Islet of Langerhans (tissue), 1 donor: ENCODE results near the gene TRNT1.
A peak's percentile ranks its signal among the peaks of the same experiment; 100 is the strongest.

Experiments used
- FAIRE-seq: peaks from one replicate; lab custom pipeline; 2011; peaks lifted over from hg19 to GRCh38; lab: Jason Lieb, UNC

The TRNT1 gene

DNA sequence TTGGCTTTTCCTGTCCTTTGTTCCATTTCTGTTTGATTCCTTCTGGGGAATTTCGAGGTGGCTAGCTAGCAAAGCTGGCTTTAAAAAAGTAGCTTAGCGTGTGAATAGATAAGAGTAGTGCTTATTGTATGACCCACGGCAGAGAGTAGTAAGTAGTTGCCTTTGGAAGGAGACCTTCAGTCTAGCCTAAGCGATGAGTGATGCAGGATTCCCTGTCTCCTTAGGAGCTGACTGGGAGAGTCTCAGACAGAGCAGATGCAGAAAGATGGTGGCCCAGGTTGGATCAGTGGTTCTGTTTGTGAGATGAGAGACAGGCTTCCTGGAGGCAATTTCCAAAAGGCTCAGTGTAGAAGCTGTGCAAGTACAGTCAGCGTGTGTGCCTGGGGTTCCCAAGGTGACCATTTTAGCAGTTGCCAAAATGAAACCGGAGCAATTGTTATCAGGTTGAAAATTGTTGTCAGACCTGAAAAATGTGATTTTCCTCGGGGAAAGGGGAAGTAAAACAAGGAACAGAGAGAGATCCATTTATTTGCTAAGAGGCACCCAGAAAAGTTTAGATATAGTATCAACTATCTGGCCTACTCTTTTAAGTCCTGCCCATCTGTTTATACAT is 15.9 kb upstream of the TRNT1 start:
- FAIRE-seq: no peak

DNA sequence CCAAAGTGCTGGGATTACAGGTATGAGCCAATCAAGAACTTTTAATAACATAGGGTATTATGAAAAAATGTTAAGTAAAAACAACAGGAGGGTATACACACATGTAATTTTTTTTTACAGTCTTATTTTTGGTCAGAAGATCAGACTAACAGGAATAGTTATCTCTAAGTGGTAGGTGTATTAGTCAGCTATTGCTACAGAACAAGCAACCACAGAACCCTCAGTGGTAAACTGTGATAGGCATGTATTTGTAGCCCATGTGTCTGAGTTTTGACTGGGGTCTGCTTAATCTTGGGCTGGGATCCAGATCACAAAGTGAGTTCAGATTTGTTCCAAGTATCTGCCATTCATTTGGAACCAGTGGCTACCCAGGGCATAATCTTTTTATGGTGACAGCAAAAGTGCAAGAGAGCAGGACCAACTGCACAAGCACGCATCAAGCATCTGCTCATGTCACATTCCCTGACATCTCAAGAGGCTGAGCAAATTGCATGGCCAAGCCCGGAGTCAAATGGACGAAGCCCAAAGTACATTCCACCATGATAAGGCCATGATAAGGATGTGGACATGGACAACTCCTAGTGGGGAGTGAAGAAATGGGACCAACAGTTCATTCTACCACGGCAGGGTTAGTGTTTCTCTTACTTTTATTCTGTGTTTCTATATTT is 13.6 kb upstream of the TRNT1 start:
- FAIRE-seq: no peak

DNA sequence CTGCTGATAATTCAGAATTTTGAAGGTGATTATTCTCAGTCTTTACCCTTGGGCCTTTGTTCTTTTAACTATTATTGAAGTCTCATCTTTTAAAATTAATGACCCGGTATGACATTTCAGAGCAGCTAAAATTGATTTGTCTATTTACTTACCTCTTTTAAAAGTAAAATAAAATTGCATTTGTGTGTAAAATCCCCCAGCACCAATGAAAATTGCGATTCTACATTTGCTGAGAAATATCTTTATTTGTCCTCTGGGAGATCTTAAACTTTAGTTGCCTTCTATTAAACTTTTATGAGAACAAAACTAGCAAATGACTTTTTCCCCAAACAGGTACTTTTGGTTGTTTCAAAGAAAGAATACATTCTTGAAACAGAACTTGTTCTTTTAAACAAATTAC is 9.1 kb upstream of the TRNT1 start:
- no peak for FAIRE-seq

DNA sequence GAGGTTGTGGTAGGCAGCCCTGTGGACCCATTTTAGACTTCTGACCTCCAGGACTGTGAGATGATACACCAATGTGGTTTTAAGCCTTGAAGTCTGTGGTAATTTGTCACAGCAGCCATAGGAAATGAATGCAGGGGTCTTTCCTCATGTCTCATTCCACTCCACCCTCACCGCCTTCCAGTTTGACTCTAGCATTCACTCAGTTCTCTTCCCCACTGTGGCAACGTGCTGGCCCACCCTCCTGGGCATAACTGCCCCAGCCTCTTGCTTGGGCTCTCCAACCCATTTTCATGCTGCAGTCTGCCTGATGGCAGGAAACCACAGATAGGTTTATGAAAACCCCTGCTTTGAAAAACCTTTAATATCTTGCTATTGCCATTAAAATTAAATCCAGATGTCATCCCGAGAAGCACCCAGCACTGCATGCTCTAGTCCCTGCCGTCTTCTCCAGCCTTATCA is 7.3 kb upstream of the TRNT1 start:
- no peak for FAIRE-seq

DNA sequence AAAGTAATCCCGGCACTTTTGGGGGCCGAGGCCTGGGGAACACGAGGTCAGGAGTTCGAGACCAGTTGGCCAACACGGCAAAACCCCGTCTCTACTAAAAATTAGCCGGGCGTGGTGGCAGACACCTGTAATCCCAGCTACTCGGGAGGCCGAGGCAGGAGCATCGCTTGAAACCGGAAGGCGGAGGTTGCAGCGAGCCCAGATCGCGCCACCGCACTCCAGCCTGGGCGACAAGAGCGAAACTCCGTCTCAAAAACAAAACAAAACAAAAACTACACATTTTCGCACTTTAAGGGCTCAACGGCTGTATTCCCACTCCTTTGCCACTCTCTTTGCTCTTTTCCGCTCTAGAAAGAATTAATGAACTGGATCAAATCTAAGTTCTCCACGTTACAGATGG is 763 bp upstream of the TRNT1 start:
- no peak for FAIRE-seq

DNA sequence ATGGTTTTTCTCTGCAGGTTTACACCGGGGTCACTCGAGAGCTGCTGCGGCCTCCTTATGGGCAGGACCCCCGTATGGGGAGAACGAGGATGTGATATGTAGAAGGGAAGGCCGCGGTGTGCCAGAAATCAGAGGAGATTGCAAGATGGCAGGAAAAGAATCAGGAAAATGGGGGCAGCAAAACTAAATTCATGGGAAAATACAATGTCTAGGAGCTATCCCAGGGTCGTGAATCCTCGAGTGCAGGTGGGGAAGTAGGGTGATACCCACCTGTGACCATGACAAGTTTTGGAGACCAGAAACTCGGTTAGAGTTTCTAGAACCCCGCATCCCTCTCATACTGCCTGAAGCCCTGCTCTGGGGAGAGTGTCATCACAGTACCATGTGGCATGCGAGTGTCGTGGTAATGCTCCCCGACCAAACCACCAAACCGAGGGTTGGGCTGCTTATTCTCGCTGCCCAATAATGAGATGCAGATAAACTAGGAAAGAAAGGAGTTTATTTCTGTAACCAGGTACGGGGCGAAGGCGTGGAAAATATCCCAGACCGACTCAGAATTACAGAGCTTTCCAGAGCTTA is 781 bp downstream of the TRNT1 start:
- FAIRE-seq: no peak

DNA sequence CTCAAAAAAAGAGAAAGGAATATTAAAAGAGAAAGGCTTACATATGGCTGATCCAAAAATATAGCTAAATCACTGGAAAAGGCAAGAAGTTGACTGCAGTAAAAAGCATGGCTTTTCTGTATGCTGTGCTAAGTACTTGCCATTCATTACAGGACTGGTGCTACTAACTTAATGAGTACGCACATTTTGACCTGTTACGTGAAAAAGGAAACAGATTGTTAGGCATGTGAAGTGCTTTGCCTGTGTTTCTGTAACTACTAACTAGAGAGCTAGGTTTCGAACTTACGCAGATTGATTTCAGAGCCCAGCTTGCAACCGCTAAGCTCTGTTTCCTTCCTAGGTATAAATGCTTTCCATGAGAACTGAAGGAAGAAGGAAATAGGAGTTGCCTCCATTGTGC is 2.8 kb downstream of the TRNT1 start:
- no peak for FAIRE-seq

DNA sequence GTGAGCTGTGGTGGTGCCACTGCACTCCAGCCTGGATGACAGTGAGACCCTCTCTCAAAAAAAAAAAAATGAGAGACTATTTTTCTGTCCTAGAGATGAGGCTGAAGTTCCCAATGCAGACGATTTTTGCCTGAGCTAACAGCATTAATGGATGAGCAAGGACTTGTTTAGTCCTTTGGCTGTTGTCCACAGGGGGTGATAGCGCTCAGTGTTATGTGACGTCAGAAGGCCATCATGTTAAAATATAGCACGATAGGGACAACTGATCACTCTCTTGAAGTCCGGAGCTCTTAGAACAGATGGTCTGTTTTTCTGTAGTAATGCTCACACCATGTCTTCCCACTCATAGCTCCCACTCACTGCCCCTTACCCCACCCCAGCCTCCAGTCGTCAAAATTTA is 6.8 kb downstream of the TRNT1 start:
- no peak for FAIRE-seq

DNA sequence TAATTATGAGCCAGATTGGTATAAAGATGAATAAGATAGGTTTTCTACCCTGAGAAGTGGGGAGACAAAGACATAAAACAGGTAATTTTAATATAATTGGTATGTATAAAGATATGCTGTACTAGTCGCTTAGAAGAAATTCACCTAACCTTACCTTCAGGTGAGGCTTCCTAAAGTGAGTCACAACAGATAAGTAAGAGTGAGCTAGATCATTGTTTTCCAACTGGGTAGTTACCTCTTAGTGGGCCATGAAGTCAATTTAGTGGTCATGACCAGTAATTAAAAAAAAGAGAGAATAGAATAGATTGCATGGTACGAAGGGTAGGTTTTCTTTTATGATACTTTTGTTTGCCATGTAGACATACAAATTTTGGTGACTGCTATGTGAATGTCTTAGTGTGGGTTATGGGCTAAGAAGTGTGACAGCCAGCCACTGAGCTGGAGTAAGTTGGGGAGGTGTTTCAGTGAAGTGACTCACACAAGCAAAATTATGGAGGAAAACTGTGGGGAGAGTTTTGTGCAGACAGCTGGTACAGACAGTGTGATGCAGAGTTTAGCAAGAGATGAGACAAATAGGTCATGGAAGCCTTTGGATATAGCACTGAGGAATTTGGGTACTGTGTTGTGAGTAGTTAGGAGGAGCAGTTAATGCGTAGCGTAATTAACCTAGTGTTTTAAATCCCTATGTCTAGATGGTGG is 8.2 kb downstream of the TRNT1 start:
- FAIRE-seq: no peak

DNA sequence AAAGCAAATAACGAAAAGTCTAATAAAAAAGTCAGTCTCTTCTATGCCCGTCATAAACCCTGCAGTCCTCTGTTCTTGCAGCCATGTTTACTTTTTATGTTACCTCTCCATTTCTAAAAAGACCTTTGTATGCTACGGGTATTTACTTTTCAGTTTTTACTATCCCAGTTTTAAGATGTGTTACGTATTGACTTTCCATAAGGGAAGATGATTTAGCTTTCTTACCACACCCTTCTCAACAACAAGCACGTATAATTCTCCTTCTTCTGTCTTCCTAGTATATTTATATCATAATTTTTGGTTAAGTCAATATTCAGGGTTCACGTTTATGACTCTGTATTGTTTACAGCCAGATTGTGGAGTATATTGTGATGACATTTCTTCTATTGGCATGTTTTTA is 10.8 kb downstream of the TRNT1 start:
- FAIRE-seq: no peak

DNA sequence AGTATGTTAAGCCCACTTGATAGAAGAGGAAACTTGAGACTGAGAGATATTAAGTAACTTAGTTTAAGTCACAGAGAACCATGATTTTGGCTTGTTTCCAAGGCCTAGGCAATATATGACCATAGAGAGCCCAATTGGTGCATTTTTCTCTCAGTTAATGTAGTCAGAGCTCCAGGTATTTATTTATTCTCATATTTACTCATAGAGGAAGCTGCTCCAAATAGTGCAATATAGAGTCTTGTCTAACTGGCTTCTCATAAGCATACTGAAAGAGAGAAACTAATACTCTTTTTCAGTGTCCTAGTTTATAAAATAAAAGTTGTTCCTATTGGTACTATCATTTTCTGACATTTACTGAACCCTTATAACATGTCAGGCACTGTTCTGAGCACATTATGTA is 15.2 kb downstream of the TRNT1 start:
- FAIRE-seq: no peak

DNA sequence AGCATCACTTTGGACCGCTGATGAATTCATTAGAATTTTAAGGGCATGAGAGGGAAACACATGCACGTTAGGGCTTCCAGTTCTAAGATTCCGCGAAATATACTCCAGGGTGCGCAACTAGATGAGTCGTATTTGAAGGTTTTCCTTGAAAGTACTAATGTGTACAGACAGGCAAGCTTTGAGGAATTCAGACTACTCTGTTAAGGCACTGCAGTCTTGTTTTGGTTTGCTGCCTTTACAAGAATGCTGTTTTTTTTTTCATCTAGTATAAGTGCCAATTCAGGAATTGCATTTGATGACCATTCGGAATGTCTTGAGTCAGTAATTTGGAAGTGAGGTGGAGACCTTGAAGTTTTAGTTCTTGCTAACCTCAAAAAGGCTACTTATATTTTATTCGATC is 19.1 kb downstream of the TRNT1 start:
- FAIRE-seq: no peak

DNA sequence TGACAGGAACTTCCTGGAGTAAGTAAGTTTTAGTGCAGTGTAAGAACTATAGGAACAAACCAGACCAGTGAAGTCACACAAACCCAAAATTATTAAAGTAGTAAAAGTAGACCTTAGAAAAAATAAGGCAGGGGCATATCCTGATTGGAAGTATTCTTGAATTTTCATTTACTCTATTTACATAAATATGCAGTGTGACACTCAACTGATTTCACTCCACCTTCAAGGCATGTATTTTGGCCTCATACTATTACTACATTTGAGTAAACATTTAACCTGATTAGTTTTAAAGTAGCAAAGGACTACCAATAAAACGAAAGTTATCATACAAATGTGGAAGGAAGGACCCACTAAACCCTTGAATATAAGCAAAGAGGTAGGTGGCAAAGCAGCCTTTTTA is 22.8 kb downstream of the TRNT1 start:
- FAIRE-seq: no peak

DNA sequence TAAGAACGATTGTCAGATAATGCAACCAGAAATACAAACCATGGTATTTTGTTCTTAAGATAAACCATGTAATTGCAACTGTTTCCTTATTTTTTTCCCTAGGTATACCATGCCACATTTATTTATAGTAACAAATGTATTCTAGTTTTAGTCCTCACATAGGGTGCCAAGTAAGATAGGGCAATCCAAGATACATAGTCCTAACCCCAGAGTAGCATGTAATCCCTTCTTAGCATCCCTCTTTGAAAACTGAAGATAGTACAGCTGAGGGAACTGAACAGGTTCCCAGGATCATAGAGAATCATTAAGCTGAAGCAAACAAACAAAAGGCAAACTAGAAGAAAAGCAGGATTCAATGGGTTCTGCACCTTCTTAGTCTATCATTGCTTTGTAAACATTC is 24.8 kb downstream of the TRNT1 start:
- no peak for FAIRE-seq

DNA sequence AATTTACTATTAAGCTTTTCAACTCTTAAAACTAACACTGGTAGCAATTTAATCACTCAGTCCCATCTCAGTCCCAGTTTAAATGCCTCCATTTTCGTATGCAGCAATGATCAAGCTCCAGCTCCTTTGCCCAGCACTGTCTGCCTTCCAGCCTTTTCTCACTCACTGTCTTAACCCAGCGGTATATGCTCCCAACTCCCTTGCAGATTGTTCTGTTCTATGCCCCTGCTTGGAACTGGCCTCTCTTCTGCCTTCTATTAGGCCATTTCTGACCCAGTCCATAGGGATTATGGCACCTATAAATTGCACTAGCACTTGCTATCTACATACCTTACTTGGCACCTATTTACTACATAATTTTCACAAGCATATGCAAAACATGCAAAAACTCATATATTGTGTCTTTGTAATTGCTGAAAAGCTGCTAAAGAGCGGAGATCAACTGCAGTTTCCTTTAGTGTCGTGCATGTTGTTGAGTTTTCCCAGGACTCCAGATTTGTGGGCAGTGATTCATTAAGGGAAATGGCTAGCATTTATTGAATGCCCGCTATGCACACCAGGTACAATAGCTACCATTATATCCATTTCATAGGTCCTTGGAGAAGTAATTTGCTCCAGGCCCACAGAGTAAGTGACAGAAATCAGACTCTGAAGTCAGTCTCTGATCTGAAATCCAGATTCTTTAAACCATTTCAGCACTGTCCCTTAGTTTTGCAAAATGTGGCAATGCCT is 28.3 kb downstream of the TRNT1 start:
- FAIRE-seq: no peak

DNA sequence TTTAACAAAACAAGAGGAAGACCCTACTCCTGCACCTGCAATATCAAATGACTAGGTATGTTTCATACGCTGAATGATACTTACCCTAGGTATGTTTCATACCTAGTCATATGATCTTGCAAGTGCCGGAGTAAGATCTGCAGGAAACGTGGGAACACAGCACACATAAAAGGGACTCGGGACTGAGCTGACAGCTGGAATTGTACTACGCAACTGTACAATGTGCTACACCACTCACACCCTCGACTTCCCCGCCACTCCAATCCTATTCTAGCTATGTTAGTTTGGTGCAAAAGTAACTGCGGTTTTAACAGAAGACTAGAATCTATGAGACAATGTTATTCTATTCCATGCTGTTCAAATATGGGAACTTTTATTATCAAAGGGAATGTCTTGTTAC is 30.7 kb downstream of the TRNT1 start:
- FAIRE-seq: no peak

DNA sequence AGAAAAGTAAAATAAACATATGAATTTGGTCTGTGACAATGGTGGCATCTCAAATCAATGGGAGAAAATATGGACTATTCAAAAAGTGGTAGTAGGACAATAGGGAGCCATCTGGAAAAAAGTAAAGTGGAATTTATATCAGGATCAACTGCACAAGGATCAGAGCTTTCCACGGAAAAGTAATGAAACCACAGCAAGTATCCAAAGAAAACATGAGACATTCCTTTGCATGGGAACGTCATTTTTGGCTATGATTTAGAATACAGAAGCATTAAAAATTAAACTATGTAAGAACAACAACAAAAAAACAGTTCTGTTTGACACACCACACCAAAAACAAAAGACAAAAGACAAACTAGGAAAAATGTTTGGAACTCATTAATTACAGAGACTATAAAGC is 34.1 kb downstream of the TRNT1 start:
- no peak for FAIRE-seq

DNA sequence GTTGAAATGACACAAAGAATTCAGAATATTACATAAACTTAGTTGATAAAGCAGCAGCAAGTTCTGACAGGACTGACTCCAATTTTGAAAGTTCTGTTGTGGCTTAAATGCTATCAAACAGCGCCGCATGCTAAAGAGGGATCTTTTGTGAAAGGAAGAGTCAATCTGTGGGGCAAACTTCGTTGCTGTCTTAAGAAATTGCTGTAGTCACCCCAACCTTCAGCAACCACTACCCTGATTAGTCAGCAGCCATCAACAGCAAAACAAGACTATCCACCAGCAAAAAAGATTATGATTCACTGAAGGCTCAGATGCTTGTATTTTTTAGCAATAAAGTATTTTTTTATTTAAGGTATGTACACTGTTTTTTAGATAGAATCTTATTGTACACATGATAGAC is 38.5 kb downstream of the TRNT1 start:
- FAIRE-seq: no peak

DNA sequence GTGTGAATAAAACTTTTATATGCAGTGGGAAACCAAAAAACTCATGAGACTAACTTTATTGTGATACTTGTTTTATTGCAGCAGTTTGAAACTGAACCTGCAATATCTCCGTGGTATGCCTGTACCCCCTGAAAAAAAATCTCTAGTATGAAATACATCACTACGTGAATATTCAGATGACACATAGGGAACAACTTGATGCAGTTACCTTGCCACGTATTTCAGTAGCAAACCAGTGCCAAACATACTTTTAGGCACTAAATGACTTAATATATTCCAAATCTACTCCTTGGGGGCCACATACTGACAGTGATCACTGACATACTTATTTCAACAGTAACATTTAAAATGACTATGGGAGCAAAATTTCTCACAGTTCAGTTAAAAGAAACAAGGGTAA is 38.9 kb downstream of the TRNT1 start:
- no peak for FAIRE-seq

DNA sequence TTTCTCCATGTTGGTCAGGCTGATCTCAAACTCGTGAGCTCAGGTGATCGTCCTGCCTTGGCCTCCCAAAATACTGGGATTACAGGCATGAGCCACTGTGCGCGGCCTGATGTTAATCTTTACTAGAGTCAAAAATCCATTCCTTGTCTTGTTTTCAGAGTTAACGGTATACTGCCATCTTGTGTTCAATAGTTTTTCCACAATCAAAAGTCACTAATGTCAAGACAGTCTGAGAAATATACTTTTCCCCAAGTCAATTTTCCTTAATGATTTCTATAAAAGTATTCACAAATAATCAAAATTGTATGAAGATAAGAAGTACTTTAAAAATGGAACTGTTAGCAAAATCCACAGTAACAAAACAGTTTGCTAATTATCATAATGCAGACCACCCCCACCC is 44.3 kb downstream of the TRNT1 start:
- peak; percentile 91 for FAIRE-seq

DNA sequence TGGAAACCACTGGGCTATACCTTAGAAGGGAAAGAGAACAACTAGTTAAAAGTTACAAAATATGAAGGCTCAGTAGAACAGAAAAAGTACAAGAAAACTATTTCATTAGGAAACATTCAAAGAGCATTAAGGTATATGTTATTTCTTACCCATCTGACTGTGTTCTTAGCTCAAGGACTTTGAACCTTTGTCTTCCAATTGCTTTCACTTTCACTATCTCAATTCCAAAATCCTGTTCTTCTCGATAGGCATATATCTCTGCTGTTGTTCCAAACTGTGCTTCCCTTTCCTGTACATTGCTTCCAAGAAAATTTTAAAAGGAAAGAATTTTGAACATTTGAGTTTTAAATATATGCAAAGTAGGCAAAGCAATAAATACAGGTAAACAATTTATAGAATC is 45.9 kb downstream of the TRNT1 start:
- no peak for FAIRE-seq

DNA sequence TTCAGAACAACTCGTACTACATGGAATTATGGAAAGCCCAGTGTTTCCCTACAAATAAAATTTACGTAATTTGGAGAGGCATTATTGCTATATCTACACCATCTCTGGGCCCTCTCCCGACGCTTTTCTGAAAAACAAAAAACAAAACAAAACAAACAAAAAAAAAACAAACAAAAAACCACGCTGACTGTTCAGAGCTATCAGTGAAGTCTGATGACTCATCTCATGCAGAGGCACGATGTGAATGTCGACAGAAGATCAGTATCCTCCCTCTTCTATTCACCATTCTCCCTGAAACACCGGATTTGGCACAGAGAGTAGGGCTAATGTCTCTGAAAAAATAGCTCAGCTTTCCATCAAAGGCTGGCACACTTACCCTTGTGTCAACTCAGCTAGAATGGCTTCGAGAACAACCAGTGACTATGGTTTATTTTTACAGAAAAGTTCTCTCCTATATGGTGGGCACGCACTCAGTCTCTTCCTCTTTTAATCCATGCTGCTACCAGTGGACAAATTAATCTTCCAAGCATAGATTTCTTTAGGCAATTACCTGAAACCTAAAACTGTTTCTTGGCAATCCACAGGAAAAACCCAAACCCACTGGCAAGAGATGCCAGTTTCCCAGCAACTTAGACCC is 51.2 kb downstream of the TRNT1 start:
- FAIRE-seq: no peak
